Astrocyte (in vitro differentiated cells and primary cell): ENCODE measurements around the gene GPC5.

Experiments
- EZH2 ChIP-seq: IDR thresholded peaks from 2 replicates; pipeline ENCODE4 v1.6.1; 2012; ENCODE audit warnings: mild to moderate bottlenecking, low read length, inconsistent platforms; ENCODE audit not compliant: insufficient read depth
- TF ChIP-seq, protein P1 (sequence below): IDR thresholded peaks from 2 replicates; pipeline ENCODE4 v1.5.1; 2011; ENCODE audit warnings: low read depth, mild to moderate bottlenecking, inconsistent platforms, low read length, moderate library complexity; ENCODE audit not compliant: insufficient read depth

DNA sequence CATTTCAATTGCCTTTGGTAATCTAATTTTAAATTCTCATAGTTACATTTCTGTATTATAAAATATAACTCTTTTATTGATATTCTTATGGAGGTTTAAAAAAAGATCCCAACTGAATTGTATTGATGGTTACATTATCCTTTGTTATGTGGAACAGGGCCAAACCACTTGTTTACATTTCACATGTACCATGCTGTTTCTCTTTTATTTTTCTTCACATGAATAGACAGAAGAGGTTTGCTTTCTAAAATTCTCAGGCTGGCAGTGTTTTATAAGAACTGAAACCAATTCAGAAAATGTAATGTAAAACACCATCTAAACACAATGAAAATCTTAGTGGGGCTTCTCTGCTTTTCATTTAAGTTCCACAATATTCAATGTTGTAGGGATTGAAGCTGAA, 122.5 kb downstream of the GPC5 start:
- TF ChIP-seq, protein P1, sequence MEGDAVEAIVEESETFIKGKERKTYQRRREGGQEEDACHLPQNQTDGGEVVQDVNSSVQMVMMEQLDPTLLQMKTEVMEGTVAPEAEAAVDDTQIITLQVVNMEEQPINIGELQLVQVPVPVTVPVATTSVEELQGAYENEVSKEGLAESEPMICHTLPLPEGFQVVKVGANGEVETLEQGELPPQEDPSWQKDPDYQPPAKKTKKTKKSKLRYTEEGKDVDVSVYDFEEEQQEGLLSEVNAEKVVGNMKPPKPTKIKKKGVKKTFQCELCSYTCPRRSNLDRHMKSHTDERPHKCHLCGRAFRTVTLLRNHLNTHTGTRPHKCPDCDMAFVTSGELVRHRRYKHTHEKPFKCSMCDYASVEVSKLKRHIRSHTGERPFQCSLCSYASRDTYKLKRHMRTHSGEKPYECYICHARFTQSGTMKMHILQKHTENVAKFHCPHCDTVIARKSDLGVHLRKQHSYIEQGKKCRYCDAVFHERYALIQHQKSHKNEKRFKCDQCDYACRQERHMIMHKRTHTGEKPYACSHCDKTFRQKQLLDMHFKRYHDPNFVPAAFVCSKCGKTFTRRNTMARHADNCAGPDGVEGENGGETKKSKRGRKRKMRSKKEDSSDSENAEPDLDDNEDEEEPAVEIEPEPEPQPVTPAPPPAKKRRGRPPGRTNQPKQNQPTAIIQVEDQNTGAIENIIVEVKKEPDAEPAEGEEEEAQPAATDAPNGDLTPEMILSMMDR = no peak
- no peak for TF ChIP-seq EZH2
